SW480 (cell line): ENCODE data around the gene ARHGAP8.
"Not testable (repeated sequence)": the region's sequence is repeated elsewhere in the genome, so short reads cannot be mapped to it uniquely, and the experiment has no call there.

Source experiments
- DNase-seq: peaks from one replicate; pipeline ENCODE4 v3.0.0-alpha.2; 2016; ENCODE audit warnings: low spot score

ARHGAP8 gene

DNA sequence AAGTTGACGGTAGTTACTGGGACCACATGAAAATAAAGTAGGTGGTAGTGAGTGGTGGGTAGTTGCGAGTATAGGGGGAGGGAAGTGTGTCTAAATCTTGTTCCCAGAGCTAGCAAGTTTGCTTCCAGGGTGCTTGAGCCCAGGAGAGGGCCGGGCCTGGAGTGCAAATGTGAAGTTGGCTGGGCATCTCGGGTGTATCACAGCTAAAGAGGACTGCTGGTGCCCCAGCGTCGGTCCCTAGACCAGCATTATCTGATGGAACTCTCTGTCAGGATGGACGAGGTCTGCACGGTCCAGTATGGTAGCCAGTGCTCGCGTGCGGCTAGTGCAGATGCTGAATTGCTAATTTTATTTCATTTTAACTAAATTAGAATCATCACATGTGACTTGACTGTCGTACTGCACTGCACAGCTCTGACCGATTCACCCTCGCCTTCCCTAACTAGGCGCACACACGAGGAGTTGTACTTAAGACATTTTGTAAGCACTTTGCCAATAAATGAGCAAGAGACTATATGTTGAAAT lies 75.4 kb downstream of the ARHGAP8 start:
- DNase-seq = no peak

DNA sequence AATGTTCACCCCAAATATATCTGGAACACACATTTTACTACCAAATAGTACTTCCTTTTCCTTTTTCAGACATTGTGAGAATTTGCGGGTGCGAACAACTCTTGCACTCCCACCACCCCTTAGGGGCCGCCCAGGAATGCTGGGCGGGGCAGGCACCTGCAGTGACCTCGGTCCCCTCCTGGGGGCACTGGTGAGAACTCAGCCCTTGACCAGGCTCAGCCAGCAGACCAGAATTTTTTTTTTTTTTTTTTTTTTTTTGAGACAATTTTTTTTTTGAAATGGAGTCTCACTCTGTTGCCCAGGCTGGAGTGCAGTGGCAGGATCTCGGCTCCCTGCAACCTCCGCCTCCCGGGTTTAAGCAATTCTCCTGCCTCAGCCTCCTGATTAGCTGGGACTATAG lies 75.8 kb downstream of the ARHGAP8 start:
- DNase-seq = no peak

DNA sequence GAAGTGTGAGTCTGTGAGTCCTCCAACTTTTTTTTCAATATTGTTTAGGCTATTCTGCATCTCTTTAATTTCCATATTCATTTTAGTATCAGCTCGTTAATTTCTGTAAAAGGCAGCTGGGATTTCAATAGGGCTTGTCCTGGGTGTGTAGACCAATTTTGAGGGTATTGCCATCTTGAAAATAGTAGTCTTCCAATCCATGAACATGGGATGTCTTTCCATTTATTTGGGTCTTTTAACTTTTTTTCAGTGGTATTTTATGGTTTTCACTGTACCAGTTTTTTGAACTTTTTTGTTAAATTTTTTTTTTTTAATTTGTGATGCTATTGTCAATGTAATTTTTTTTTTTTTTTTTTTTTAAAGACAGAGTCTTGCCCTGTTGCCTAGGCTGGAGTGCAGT lies 79.5 kb downstream of the ARHGAP8 start:
- DNase-seq = no peak

DNA sequence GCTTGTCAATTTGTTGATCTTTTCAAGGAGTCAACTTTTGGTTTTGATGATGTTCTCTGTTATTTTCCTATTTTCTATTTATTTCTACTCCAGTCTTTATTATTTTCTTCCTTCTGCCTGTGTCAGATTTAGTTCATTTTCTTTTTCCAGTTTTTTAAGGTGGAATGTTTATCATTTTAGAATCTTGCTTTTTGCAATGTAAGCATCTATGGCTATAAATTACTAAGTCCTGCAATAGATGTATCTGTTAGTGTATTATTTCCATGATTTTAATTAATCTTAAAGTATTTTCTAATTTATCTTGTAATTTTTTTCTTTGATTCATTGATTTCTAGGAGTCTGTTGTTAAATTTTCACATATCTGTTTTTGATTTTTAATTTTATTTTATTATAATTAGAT lies 81.7 kb downstream of the ARHGAP8 start:
- DNase-seq = no peak

DNA sequence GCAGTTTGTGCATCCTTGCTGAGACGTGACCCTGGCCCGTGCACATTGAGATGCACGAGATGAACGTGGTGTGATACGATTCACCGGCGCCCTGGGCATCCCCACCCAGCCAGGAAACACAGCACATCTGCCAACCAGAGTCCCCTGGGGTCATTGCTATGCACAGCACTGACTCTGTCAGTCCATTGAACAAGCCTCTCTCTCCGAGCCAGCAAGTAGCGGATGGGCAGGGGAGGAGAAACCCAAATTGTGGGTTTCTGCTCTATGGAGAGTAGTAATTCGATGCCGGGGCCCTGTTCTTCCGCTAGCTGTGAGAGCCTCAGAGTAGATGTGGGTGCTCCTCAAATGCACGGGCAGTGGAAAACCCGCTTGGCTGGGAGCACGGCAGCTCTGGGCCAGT lies 85.1 kb downstream of the ARHGAP8 start:
- no peak for DNase-seq

DNA sequence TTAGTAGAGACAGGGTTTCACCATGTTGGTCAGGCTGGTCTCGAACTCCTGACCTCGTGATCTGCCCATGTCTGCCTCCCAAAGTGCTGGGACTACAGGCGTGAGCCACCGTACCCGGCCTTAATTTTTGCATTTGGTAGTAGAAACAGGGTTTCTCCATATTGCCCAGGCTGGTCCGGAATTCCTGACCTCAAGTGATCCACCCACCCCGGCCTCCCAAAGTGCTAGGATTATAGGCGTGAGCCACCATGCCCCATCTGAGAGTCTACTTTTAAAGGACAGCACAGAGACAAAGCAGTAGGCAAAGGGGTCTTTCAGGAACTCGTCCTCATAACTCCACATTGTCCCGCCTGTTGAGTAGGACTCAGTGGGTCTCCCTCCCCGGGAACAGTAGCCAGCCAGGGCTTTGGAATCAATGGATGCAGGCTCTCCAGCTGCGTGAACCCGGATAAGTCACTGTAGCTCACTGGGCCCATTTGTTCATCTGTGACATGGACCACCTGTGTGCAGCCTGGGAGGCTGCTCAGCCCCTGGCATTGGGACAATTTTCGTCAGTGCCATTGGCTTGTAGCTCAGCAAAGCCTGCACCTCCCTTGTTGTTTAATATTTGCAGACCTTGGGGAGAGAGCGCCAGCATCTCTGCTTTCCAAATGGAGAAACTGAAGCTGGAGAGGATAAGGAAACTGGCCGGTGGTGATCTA lies 86.1 kb downstream of the ARHGAP8 start:
- no peak for DNase-seq

DNA sequence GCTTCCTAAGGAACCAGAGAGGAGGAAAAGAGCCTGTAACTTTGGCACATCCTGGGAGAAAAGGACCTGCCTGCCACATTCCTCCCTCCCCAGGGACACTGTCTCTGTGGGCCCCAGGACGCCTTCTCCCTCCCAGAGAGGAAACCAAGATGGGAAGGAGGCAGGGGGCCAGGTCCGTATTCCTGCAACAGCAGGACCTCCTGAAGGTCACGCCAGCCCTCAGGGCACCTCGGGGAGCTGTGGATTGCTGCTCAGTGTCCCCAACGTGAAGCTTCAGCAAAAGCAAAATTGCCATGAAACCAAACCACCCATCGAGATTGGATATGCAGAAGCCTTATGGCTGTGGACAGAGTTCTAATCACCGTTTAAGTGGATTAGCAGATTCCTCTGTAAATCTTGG lies 86.7 kb downstream of the ARHGAP8 start:
- DNase-seq = no peak

DNA sequence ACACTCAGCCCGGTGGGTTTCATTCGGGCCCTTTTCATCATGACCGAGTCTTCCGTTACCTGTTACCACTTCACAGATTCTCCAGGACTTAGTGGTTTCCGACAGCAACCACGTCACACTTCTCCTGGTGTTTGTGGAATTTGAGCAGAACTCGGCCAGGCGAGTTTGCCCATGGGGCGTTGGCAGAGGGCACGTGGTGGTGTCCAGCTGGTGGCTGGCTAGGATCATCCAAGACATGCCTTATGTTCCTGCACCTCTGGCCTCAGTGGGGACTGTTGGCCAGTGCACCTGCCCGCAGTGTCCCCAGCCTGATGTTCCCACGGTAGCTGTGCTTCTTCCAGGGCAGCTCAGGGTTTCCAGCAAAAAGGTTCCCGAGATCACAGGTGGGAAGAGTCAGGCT lies 87.3 kb downstream of the ARHGAP8 start:
- no peak for DNase-seq

DNA sequence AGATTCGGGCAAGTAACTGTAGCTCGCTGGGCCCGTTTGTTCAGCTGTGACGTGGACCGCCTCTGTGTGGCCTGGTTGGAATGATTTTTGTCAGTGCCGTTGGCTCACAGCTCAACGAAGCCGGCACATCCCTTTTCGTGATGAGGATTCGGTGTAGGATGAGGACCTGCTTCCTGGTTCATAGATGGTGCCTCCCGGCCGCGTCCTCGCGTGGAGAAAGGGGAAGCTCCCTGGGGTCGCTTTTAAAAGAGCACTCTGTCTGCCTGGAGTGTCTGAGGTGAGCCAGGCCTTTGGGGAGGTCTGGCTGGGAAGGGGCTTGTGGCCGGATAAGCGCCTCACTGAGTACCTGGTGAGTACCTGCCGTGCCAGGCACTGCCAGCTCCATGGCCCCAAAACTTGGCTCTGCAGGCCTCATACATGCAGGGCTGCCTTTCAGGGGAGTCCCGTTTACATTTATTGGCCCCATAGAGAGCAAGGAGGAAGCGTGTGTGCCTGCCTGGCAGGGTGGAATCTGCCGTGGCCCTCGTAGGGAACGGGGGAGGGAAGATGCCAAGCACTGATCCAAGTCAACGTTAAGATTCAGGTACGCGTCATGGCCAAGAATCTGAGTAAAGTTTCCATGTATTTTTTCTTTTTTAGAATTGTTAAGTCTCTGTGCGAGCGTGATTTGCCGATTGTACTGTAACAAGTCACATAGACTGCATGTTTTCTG lies 88.4 kb downstream of the ARHGAP8 start:
- DNase-seq = no peak

DNA sequence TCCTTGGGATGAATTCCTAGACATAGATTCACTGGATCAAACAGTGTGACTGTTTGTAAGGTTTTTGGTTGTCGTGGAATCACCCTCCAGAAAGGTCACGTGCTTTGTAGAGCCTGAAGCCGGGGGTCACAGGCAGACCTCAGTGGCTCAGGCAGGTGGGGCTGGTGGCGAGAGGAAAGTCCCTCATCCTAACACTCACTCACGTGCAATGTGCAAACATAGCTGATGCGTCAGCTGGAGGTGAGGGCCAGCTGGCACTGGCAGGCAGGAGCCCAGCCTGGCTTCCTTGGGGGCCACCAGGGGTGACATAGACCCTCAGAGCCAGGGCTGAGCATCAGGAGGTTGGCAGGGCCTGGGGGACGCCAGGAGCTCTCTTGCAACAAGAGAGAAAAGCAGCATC lies 90.0 kb downstream of the ARHGAP8 start:
- no peak for DNase-seq

DNA sequence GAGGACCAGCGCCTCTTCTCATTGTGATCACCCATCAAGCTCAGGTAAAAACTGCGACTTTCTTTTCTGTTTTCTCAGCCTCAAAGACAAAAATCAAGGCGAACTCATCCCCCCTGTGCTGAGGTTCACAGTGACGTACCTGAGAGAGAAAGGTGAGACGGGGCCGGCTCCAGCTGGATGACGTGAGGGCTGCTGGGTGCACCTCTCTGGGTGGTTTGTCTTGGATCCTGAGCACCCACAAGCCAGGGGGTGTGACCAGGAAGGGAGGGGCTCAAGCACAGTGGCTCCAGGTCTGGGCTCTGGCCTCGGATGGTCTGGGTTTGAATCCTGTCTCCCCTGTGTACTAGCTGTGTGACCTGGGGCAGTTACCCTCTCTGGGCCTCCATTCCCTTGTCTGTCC lies 92.8 kb downstream of the ARHGAP8 start:
- no peak for DNase-seq

DNA sequence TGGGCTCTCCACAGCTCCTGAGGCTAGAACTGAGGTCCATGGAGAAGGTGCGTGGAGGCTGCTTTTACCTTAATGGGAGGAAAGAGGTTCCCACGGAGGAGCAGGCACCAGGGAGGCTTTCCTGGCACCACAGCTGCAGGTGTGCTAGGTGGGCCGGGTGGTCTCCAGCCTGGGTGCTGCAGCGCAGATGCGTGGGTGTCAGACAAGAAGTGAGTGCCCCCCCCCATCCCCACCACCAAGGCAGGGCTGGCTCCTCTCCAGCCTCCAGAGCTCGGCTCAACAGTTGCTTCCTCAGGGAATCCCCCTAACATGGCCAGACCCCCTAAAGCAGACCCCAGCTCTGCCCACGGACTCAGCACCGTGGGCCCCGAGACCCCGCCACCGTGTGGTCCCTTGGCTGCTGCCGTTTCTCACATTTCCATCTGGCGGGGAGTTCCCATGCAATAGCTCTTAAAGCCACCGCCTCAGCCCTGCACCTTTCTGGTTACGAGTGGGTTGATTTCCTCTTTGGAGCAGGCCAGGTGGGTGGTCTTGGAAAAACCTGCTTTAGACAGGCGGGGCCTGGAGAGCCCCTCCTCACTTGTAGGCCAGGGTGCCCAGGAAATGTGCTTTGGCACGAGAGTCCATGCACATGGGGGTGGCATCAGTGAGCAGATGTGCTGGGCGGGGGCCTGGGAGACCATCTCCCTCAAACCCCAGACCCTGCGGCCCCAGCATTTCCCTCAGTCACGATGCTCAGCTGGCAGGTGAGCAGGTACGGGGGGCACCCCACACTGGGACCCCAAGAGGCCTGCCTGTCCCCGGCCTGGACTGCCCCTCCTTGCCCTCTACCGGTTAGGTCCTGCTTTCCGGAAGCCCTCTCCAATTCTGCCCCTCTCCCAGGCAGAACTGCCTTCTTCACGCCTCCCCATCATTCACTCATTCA lies 93.7 kb downstream of the ARHGAP8 start:
- no peak for DNase-seq

DNA sequence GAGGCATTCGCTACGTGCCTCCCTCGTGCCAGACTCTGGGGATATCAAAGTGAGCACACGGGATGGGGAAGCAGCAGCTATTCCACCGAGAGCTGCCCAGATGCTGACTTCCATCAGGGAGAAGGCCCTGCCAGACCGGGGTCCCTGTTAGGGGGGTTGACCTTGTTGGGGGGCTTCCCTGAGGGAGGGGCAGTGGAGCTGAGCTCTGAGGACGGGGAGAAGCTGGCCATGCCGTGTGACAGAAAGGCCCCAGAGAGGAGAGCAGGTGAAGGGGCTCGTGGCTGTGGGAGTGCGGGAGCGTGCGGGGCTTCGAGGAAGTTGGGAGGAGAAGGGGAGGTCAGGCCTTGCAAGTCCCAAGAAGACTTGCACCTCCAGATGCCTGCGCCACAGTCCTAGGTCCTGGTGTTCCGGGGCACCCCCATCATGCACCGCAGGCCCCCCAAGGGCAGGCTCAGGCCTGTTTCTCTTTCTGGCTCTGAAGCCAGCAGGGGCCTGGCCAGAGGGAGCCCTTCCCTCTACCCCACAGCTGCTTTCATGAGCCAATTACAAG lies 94.4 kb downstream of the ARHGAP8 start:
- DNase-seq = no peak

DNA sequence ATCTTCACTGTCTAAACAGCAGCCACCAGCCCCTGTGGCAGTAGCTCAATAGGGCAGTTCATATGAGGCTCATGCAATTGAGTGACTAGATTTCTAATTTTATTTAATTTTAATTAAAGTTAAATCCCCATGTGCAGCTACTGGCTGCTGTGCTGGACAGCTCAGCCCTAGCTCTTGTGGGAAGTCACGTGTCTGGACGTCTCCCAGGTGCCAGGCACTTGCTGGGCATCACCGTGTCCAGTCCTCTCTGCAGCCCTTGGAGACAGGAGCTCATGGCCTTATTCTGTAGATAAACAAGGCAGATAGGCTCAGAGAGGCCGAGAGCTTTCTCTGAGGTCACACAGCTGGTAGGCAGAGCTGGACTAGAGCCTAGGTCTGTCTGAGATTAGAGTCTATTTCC lies 95.0 kb downstream of the ARHGAP8 start:
- no peak for DNase-seq

DNA sequence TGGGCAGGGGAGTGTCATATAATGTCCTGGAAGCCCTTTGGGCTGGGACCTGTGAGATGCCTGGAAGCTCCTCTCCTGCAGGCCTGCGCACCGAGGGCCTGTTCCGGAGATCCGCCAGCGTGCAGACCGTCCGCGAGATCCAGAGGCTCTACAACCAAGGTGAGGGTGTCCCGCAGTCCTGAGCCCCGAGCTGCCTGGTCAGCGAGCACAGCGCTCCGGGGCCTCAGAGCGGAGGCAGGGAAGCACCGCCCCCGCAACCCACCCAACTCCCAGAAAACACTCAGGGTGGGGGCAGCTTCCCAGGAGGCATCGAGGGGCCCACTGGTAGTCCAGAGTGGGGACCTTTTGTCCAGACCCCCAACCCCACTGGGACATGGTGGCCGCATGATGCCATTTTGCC lies 95.5 kb downstream of the ARHGAP8 start:
- DNase-seq = no peak

DNA sequence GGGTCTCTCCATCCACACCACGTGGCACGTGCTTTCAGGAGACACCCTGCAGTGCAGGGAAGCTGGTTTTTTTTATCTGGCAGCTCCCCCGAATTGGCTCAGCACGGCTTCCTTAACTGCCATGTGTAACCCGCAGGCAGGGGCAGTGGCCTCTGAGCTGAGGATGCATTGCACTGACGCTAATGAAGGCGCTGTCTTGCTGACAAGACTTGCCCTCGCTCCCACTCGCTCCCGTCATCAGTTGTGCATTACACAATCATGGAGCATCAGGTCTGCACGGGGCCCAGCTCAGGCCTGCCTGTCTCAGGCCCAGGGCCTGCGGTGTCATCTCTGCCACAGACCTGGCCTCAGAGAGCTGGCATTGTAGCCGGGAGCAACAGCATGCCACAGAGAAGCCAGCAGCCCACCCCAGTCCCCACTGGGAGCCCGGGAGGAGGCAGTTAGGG lies 95.9 kb downstream of the ARHGAP8 start:
- no peak for DNase-seq

DNA sequence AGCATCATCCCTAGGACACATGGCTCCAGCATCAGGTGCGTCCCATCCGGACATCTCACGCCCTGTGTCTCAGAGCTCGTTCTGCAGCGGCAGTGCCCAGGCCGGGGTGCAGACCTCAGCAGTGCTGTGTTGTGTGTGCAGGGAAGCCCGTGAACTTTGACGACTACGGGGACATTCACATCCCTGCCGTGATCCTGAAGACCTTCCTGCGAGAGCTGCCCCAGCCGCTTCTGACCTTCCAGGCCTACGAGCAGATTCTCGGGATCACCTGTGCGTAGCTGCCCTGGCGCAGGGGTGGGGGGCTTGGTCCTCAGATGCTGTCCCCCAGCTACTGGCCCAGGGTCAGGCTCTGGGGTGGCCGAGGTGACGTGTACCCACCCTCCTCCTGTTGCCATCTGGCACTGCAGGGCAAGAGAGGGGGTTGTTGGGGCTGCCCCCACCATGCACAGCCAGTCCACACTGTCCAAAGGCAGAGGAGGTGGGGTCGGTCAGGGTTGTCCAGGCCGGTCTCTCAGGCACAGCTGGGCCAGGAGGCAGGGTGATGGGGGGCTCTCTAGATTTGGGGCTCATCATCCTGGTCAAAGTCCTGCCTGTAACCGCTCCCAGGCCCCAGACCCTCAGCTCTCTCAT lies 96.5 kb downstream of the ARHGAP8 start:
- DNase-seq = no peak

DNA sequence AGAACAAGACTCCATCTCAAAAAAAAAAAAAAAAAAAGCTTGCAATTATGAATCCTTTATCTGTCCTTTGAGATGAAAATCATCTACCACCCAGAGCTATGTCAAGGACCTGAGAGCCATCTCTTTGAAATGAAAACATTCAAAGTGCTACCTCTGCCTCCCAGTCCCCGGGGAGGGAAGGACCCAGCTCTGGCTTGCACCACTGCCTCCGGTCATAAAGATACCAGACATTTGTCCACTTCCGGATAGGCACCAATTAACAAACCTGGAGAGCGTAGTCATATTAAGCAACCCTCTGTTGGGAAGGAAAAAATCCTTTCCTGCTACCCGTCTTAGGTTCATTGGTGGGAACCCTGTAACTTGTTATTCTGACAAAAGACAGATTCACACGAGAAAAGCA lies 98.6 kb downstream of the ARHGAP8 start:
- DNase-seq = no peak

DNA sequence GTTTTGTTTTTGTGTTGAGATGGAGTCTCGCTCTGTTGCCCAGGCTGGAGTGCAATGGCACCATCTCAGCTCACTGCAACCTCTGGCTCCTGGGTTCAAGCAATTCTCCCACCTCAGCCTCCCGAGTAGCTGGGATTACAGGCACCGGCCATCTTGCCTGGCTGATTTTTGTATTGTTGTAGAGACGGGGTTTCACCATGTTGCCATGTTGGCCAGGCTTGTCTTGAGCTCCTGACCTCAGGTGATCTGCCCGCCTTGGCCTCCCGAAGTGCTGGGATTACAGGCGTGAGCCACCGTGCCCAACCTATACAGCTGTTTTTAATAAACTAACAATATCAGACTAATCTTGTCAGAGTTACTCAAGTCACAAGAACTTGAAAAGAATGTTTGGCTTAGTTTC lies 102.3 kb downstream of the ARHGAP8 start:
- DNase-seq = not testable (repeated sequence)

DNA sequence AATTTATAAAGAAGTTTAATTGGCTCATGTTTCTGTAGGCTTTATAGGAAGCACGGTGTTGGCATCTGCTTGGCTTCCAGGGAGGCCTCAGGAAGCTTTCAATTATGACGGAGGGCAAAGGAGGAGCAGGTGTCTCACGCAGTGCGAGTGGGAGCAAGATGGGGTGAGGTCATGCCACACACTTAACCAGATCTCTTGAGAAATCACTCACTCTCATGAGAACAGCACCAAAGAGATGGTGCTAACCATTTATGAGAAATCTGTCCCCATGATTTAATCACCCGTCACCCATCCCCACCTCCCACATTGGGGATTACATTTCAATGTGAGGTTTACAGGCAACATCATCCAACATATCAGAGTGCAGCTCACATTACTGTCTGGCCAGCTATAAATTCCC lies 103.5 kb downstream of the ARHGAP8 start:
- DNase-seq = no peak

DNA sequence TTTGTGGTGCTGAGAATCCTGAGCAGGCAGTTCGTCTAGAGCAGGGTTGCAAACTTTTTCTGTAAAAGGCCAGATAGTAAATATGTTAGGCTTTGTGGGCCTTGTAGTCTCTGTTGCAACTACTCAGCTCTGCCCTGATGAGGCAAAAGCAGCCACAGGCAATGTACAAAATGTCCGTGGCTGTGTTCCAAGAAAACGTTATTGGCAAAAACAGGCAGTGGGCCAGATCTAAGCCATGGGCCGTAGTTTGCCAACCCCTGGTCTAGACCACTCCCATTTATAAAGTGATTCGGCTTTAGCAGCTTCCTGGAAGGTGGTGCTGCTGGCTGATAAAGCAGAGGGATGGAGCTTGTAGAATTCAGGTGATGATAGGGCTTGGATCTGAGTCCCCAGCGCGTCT lies 106.4 kb downstream of the ARHGAP8 start:
- DNase-seq = not testable (repeated sequence)

DNA sequence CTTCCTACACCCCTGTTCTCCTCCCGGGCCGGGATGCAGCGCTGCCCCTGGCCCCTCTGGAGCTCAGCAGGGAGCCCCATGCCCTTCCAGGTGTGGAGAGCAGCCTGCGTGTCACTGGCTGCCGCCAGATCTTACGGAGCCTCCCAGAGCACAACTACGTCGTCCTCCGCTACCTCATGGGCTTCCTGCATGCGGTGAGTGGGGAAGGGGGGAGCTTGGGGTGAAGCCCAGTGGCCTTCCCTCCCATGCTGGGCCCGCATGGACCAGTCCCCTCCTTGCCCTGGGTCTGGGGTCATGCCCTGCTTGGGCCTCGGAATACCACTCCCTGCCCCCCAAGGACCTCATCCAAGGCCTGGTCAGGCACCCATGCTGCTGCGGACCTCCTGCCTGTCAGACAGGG lies 107.3 kb downstream of the ARHGAP8 start:
- no peak for DNase-seq
